Activated naive CD4-positive, alpha-beta T cell treated with anti-CD3 and anti-CD28 coated beads for 36 hours (primary cell): ENCODE results near the gene MTHFD1L. TPM values are rescaled to one million over a fixed set of nuclear protein-coding genes. Genes with fewer than 3 reads are reported as not detected.

Experiments used
- CTCF ChIA-PET: fragments of 350-600 bp; sonication (Branson Sonifier 250); formaldehyde crosslinking; loops from one replicate; lab custom pipeline; 2021; ENCODE audit warnings: antibody characterized with exemption; lab: Charles Lee
- DNase-seq: peaks from one replicate; pipeline ENCODE4 v3.0.0-alpha.2; 2020
- H3K27ac Mint-ChIP-seq: one replicate; pipeline ENCODE4 v1.8.0; 2021; ENCODE audit warnings: mild to moderate bottlenecking, mixed read lengths
- H3K27me3 Mint-ChIP-seq: one replicate; pipeline ENCODE4 v1.8.0; 2021; ENCODE audit warnings: low read depth, mixed read lengths
- H3K36me3 Mint-ChIP-seq: one replicate; pipeline ENCODE4 v1.8.0; 2021; ENCODE audit warnings: low read depth, mixed read lengths
- H3K4me1 Mint-ChIP-seq: one replicate; pipeline ENCODE4 v1.8.0; 2021; ENCODE audit warnings: low read depth, mixed read lengths
- H3K4me3 Mint-ChIP-seq: one replicate; pipeline ENCODE4 v1.8.0; 2021; ENCODE audit warnings: mild to moderate bottlenecking, moderate library complexity, mixed read lengths
- H3K9me3 Mint-ChIP-seq: one replicate; pipeline ENCODE4 v1.8.0; 2021; ENCODE audit warnings: mixed read lengths
- intact Hi-C: fragments of 100-400 bp; cut with micrococcal nuclease; formaldehyde crosslinking; loops from one replicate; pipeline ENCODE4 v1.15.1; 2023
- total RNA-seq, 2 experiments: library from RNA; stranded (reverse); gene quantifications; one replicate each; pipeline ENCODE4 v1.2.3, GENCODE V29; 2021

Gene MTHFD1L
- total RNA-seq, 2 experiments from 2014 or later: 181 to 194 TPM

- H3K4me1 Mint-ChIP-seq: no peaks in the 10 kb centered on the region
- no peak overlapping the region for H3K4me3 Mint-ChIP-seq
- peaks cover 57% of the 10 kb centered on the region for H3K36me3 Mint-ChIP-seq
- H3K27ac Mint-ChIP-seq: no peak overlapping the region
- intact Hi-C loops: no loop called here
- DNase-seq: no peak
- H3K27me3 Mint-ChIP-seq: no peaks in the 10 kb centered on the region
- CTCF ChIA-PET: no interaction called here
- H3K9me3 Mint-ChIP-seq: no peaks in the 10 kb centered on the region
Measured at GRCh38 chr6:150962436-150962835, 96.9 kb downstream of the MTHFD1L start.

GRCh38 chr6:150964765-150965164 is 99.3 kb downstream of the MTHFD1L start:
- no peak overlapping the region for H3K4me3 Mint-ChIP-seq
- CTCF ChIA-PET: no interaction called here
- intact Hi-C loops: no loop called here
- H3K27ac Mint-ChIP-seq: no peak overlapping the region
- no peak for DNase-seq
- H3K9me3 Mint-ChIP-seq: no peaks in the 10 kb centered on the region
- H3K27me3 Mint-ChIP-seq: no peaks in the 10 kb centered on the region
- no peaks in the 10 kb centered on the region for H3K4me1 Mint-ChIP-seq
- H3K36me3 Mint-ChIP-seq: peaks cover 61% of the 10 kb centered on the region

- Mint-ChIP-seq H3K9me3 (no peaks in the 10 kb centered on the region), H3K27me3 (no peaks in the 10 kb centered on the region), H3K27ac (no peak overlapping the region), H3K4me1 (no peaks in the 10 kb centered on the region), H3K4me3 (no peak overlapping the region), H3K36me3 (peaks cover 54% of the 10 kb centered on the region)
- intact Hi-C loops: no loop called here
- no peak for DNase-seq
- CTCF ChIA-PET: interaction anchor here (0.6 kb wide), 1 partner anchor 49 kb away, joined by 3 read pairs; no protein-coding TSS in a partner anchor
Measured at GRCh38 chr6:150966786-150967185, 101.3 kb downstream of the MTHFD1L start.

- intact Hi-C loops: no loop called here
- no peak for DNase-seq
- no peak overlapping the region for H3K27ac Mint-ChIP-seq
- no peaks in the 10 kb centered on the region for H3K4me1 Mint-ChIP-seq
- H3K4me3 Mint-ChIP-seq: no peak overlapping the region
- H3K36me3 Mint-ChIP-seq: peaks cover 58% of the 10 kb centered on the region
- no peaks in the 10 kb centered on the region for H3K9me3 Mint-ChIP-seq
- no peaks in the 10 kb centered on the region for H3K27me3 Mint-ChIP-seq
- CTCF ChIA-PET: interaction anchor here (0.6 kb wide), 1 partner anchor 48 kb away, joined by 3 read pairs; no protein-coding TSS in a partner anchor
Measured at GRCh38 chr6:150967381-150967780, 101.9 kb downstream of the MTHFD1L start.

DNA sequence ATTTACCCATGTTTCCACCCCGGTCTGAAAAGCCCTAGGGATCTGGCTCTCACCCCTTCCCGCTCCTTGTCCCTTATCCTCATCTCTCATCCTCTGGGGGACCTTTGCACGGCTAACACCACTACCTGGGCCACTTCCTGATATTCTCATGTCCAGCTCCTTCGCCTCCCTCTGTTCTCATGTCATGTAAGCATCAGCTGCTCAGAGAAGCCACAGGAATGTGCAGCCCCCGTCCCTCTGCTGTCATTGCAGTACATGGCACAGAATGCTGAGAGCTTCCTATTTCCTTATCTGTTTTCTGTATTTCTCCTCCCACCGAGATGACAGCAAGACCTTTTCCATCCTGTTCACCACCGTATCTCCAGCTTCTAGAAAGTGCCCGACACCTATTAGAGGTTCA is 102.4 kb downstream of the MTHFD1L start:
- Mint-ChIP-seq H3K36me3 (peaks cover 62% of the 10 kb centered on the region), H3K4me3 (no peak overlapping the region), H3K27me3 (no peaks in the 10 kb centered on the region), H3K9me3 (no peaks in the 10 kb centered on the region), H3K27ac (no peak overlapping the region), H3K4me1 (no peaks in the 10 kb centered on the region)
- CTCF ChIA-PET: no interaction called here
- no peak for DNase-seq
- intact Hi-C loops: no loop called here

- H3K27ac Mint-ChIP-seq: no peak overlapping the region
- CTCF ChIA-PET: no interaction called here
- intact Hi-C loops: no loop called here
- no peak overlapping the region for H3K4me3 Mint-ChIP-seq
- H3K27me3 Mint-ChIP-seq: no peaks in the 10 kb centered on the region
- peaks cover 66% of the 10 kb centered on the region for H3K36me3 Mint-ChIP-seq
- H3K4me1 Mint-ChIP-seq: no peaks in the 10 kb centered on the region
- no peaks in the 10 kb centered on the region for H3K9me3 Mint-ChIP-seq
- no peak for DNase-seq
Measured at GRCh38 chr6:150969901-150970300, 104.4 kb downstream of the MTHFD1L start.

- peaks cover 60% of the 10 kb centered on the region for H3K36me3 Mint-ChIP-seq
- CTCF ChIA-PET: no interaction called here
- no peak overlapping the region for H3K4me3 Mint-ChIP-seq
- no peaks in the 10 kb centered on the region for H3K9me3 Mint-ChIP-seq
- no peak for DNase-seq
- H3K27ac Mint-ChIP-seq: no peak overlapping the region
- no peaks in the 10 kb centered on the region for H3K27me3 Mint-ChIP-seq
- H3K4me1 Mint-ChIP-seq: no peaks in the 10 kb centered on the region
- intact Hi-C loops: no loop called here
Measured at GRCh38 chr6:150971219-150971618, 105.7 kb downstream of the MTHFD1L start.

GRCh38 chr6:150975136-150975535 is 109.6 kb downstream of the MTHFD1L start:
- Mint-ChIP-seq H3K27ac (no peak overlapping the region), H3K36me3 (peaks cover 51% of the 10 kb centered on the region), H3K27me3 (no peaks in the 10 kb centered on the region), H3K9me3 (no peaks in the 10 kb centered on the region), H3K4me3 (no peak overlapping the region), H3K4me1 (no peaks in the 10 kb centered on the region)
- CTCF ChIA-PET: no interaction called here
- intact Hi-C loops: no loop called here
- DNase-seq: no peak

GRCh38 chr6:150977281-150977680 is 111.8 kb downstream of the MTHFD1L start:
- H3K36me3 Mint-ChIP-seq: peaks cover 53% of the 10 kb centered on the region
- no peak overlapping the region for H3K4me3 Mint-ChIP-seq
- H3K27me3 Mint-ChIP-seq: no peaks in the 10 kb centered on the region
- H3K4me1 Mint-ChIP-seq: no peaks in the 10 kb centered on the region
- H3K9me3 Mint-ChIP-seq: no peaks in the 10 kb centered on the region
- CTCF ChIA-PET: no interaction called here
- intact Hi-C loops: no loop called here
- no peak for DNase-seq
- H3K27ac Mint-ChIP-seq: no peak overlapping the region

GRCh38 chr6:150978624-150979023 is 113.1 kb downstream of the MTHFD1L start:
- H3K36me3 Mint-ChIP-seq: peaks cover 49% of the 10 kb centered on the region
- no peak overlapping the region for H3K4me3 Mint-ChIP-seq
- H3K9me3 Mint-ChIP-seq: no peaks in the 10 kb centered on the region
- H3K27ac Mint-ChIP-seq: no peak overlapping the region
- H3K27me3 Mint-ChIP-seq: no peaks in the 10 kb centered on the region
- CTCF ChIA-PET: interaction anchor here (1.1 kb wide), 1 partner anchor 87 kb away, joined by 4 read pairs; no protein-coding TSS in a partner anchor
- intact Hi-C loops: no loop called here
- DNase-seq: no peak
- H3K4me1 Mint-ChIP-seq: no peaks in the 10 kb centered on the region

DNA sequence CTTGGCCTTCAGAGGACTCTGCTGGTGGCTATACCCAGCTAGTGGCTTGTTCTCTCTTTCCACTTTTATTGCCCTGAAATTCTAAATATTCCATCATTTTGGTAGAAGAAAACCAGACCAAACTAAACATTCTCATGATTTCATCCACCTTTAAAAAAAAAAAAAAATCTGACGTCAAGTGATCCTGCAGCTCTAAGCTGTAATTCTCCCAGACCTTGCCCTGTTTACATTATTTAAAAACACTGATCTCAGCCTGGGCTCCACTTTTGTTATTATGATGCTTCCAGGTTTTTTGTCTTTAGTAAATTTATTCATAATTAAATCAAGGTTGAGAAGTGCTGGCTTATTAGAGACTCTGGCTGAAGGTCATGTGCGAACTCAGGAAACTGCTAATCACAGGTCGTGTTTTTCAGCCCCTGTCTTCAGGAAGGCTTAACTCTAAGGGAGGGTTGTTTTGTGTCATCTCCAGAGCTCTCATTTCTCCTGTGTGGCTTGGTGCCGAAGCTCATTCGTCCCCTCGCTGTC is 114.4 kb downstream of the MTHFD1L start:
- Mint-ChIP-seq H3K27ac (no peak overlapping the region), H3K27me3 (no peaks in the 10 kb centered on the region), H3K9me3 (no peaks in the 10 kb centered on the region), H3K4me3 (no peak overlapping the region), H3K36me3 (peaks cover 46% of the 10 kb centered on the region), H3K4me1 (no peaks in the 10 kb centered on the region)
- CTCF ChIA-PET: no interaction called here
- intact Hi-C loops: no loop called here
- no peak for DNase-seq

DNA sequence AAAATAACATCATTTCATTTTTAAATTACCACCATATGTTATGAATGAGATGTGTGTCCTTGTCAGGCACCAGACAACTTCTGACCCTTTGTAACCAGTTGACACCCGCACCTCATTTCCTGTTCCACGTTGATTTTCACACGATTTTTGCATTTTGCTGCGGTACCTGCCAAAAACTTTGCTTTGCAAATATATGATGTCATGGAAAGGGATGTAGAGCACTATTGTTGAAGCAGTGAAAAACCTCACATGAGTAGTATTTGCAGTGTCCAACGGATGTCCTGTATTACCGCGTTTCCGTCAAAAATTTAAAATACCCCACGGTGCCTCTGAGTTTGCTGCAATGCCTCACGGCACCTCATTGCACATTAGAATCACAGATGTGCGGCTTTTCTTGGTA is 115.6 kb downstream of the MTHFD1L start:
- peaks cover 46% of the 10 kb centered on the region for H3K36me3 Mint-ChIP-seq
- CTCF ChIA-PET: no interaction called here

DNA sequence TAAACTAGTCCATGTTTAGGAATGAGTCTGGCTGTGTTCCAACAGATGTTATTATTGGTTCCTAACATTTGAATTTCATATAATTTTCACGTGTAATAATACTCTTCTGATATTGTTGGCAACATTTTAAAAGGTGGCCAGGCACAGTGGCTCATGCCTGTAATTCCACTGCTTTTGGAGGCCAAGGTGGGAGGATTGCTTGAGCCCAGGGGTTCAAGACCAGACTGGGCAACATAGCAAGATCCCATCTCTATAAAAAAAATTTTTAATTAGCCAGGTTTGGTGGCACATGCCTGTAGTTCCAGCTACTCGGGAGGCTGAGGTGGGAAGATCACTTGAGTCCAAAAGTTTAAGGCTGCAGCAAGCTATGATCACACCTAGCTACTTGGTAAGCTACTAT is 116.2 kb downstream of the MTHFD1L start:
- intact Hi-C loops: no loop called here
- CTCF ChIA-PET: no interaction called here
- H3K4me3 Mint-ChIP-seq: no peak overlapping the region
- DNase-seq: no peak
- no peak overlapping the region for H3K27ac Mint-ChIP-seq
- no peaks in the 10 kb centered on the region for H3K27me3 Mint-ChIP-seq
- no peaks in the 10 kb centered on the region for H3K9me3 Mint-ChIP-seq
- no peaks in the 10 kb centered on the region for H3K4me1 Mint-ChIP-seq
- peaks cover 41% of the 10 kb centered on the region for H3K36me3 Mint-ChIP-seq

More for the DNA sequence above, 115.6 kb downstream of the MTHFD1L start:
- H3K27ac Mint-ChIP-seq: no peak overlapping the region
- no peak for DNase-seq
- no peak overlapping the region for H3K4me3 Mint-ChIP-seq
- intact Hi-C loops: no loop called here
- no peaks in the 10 kb centered on the region for H3K4me1 Mint-ChIP-seq
- no peaks in the 10 kb centered on the region for H3K27me3 Mint-ChIP-seq
- H3K9me3 Mint-ChIP-seq: no peaks in the 10 kb centered on the region
